ENCODE measurements around the gene LGALS1.

The LGALS1 gene

DNA sequence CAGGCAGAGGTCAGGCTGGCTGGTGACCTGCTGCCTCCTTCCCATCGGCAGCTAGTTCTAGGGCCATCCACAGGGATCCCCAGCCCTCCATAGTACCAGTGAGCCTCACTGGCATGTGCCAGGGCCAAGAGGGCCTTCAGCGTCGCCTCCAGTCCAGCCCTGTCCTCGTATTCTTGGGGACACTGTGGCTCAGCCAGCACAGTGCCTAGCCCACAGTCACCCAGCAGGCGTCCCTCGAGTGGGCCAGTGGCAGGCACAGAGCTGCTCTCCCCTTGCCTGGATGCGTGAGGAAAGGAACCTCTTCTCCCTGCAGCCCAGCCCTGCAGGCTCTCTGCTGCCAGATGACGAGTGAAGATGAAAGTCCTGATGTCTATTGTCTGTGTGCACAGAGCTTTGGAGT is 46.6 kb upstream of the LGALS1 start:
- Histone ChIP-seq H4K20me1 (ENCODE audit: insufficient read depth, low read length) (no peaks in the 10 kb centered on the region), H3K36me3 (replicated peaks; ENCODE audit: insufficient read depth, low read length) (no peaks in the 10 kb centered on the region), H3F3A (ENCODE audit: insufficient read depth, low read length) (peaks cover 10% of the 10 kb centered on the region), H3K27me3 (replicated peaks; ENCODE audit: insufficient read depth, low read length) (no peaks in the 10 kb centered on the region), H3K79me2 (ENCODE audit: low read length) (no peaks in the 10 kb centered on the region), H2AFZ (ENCODE audit: low read length) (no peak overlapping the region), H3K9me3 (replicated peaks; ENCODE audit: insufficient read depth, low read length) (no peaks in the 10 kb centered on the region), H3K4me1 (ENCODE audit: low read length) (peaks cover 23% of the 10 kb centered on the region), H3K27ac (ENCODE audit: low read length) (no peak overlapping the region), H3K4me3 (ENCODE audit: low read length) (no peak overlapping the region), H3K4me2 (ENCODE audit: low read depth, low read length) (no peak overlapping the region), H3K9me2 (replicated peaks; ENCODE audit: insufficient read depth, low read length) (no peaks in the 10 kb centered on the region), H3K9ac (ENCODE audit: low read length) (no peak overlapping the region)
- DNase-seq: no peak
- no peak for TF ChIP-seq EZH2phosphoT487 (IDR thresholded peaks at IDR 0.05; ENCODE audit: low read length)
- TF ChIP-seq, protein P1, sequence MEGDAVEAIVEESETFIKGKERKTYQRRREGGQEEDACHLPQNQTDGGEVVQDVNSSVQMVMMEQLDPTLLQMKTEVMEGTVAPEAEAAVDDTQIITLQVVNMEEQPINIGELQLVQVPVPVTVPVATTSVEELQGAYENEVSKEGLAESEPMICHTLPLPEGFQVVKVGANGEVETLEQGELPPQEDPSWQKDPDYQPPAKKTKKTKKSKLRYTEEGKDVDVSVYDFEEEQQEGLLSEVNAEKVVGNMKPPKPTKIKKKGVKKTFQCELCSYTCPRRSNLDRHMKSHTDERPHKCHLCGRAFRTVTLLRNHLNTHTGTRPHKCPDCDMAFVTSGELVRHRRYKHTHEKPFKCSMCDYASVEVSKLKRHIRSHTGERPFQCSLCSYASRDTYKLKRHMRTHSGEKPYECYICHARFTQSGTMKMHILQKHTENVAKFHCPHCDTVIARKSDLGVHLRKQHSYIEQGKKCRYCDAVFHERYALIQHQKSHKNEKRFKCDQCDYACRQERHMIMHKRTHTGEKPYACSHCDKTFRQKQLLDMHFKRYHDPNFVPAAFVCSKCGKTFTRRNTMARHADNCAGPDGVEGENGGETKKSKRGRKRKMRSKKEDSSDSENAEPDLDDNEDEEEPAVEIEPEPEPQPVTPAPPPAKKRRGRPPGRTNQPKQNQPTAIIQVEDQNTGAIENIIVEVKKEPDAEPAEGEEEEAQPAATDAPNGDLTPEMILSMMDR (IDR thresholded peaks at IDR 0.05; ENCODE audit: low read length): no peak
- TF ChIP-seq EZH2 (optimal IDR thresholded peaks at IDR 0.05; ENCODE audit: low read depth, low read length): no peak

DNA sequence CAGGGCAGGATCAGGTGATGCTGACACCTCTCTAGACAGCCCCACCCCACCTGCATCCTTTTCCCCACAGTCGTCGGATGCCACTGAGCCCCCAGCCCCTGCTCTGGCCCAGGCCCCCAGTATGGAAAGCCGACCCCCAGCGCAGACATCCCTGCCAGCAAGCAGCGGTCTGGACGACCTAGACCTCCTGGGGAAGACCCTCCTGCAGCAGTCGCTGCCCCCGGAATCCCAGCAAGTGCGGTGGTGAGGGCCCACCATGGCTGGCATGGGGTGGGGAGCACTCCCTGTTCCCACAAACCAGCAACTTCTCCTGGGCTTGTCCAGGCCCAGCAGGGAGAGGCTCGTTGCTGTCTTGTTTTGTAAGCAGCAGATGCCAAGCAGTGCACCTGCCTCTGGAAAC is 45.5 kb upstream of the LGALS1 start:
- Histone ChIP-seq H4K20me1 (ENCODE audit: insufficient read depth, low read length) (no peaks in the 10 kb centered on the region), H3K9ac (ENCODE audit: low read length) (no peak overlapping the region), H3K4me1 (ENCODE audit: low read length) (peaks cover 23% of the 10 kb centered on the region), H3K27me3 (replicated peaks; ENCODE audit: insufficient read depth, low read length) (no peaks in the 10 kb centered on the region), H3K27ac (ENCODE audit: low read length) (no peak overlapping the region), H3K4me3 (ENCODE audit: low read length) (no peak overlapping the region), H3F3A (ENCODE audit: insufficient read depth, low read length) (peaks cover 10% of the 10 kb centered on the region), H2AFZ (ENCODE audit: low read length) (no peak overlapping the region), H3K36me3 (replicated peaks; ENCODE audit: insufficient read depth, low read length) (no peaks in the 10 kb centered on the region), H3K9me2 (replicated peaks; ENCODE audit: insufficient read depth, low read length) (no peaks in the 10 kb centered on the region), H3K4me2 (ENCODE audit: low read depth, low read length) (no peak overlapping the region), H3K9me3 (replicated peaks; ENCODE audit: insufficient read depth, low read length) (no peaks in the 10 kb centered on the region), H3K79me2 (ENCODE audit: low read length) (no peaks in the 10 kb centered on the region)
- TF ChIP-seq EZH2 (optimal IDR thresholded peaks at IDR 0.05; ENCODE audit: low read depth, low read length) (no peak), EZH2phosphoT487 (IDR thresholded peaks at IDR 0.05; ENCODE audit: low read length) (no peak)
- TF ChIP-seq, protein P1 (IDR thresholded peaks at IDR 0.05; ENCODE audit: low read length): no peak
- DNase-seq: no peak

DNA sequence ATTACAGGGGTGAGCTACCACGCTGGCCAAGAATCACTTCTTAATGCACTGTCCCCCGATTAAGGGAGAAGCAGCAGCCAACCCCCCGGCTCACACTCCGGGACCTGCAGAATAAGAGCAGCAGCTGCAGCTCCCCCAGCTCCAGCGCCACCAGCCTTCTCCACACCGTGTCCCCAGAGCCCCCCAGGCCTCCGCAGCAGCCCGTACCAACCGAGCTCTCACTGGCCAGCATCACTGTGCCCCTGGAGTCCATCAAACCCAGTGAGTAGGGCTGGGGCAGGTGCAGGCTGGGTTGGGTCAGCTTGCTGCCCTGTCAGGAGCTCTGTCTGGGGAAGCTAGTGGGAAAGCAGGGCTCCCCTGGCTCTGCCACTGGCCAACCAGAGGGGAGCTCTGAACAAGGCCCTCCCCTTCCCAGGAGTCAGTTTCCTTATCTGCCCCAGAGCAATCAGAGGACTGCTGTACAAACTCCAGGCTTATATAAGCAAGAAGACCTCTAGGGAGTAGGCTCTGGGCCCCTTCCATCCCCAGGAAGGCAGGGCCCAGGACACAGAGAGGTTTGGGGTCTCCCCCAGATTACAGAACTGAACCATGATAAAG is 44.5 kb upstream of the LGALS1 start:
- H3K36me3 ChIP-seq (replicated peaks; ENCODE audit: insufficient read depth, low read length): no peaks in the 10 kb centered on the region
- no peaks in the 10 kb centered on the region for H3K9me3 ChIP-seq (replicated peaks; ENCODE audit: insufficient read depth, low read length)

More for the DNA sequence above, 44.5 kb upstream of the LGALS1 start:
- Histone ChIP-seq H4K20me1 (ENCODE audit: insufficient read depth, low read length) (no peaks in the 10 kb centered on the region), H3K4me3 (ENCODE audit: low read length) (no peak overlapping the region), H3K79me2 (ENCODE audit: low read length) (no peaks in the 10 kb centered on the region), H3K9ac (ENCODE audit: low read length) (no peak overlapping the region), H3K4me2 (ENCODE audit: low read depth, low read length) (no peak overlapping the region), H3F3A (ENCODE audit: insufficient read depth, low read length) (peaks cover 10% of the 10 kb centered on the region), H3K27ac (ENCODE audit: low read length) (no peak overlapping the region), H3K4me1 (ENCODE audit: low read length) (peaks cover 23% of the 10 kb centered on the region), H2AFZ (ENCODE audit: low read length) (no peak overlapping the region), H3K27me3 (replicated peaks; ENCODE audit: insufficient read depth, low read length) (no peaks in the 10 kb centered on the region), H3K9me2 (replicated peaks; ENCODE audit: insufficient read depth, low read length) (no peaks in the 10 kb centered on the region)
- DNase-seq: no peak
- TF ChIP-seq, protein P1 (IDR thresholded peaks at IDR 0.05; ENCODE audit: low read length): no peak
- TF ChIP-seq EZH2 (optimal IDR thresholded peaks at IDR 0.05; ENCODE audit: low read depth, low read length) (no peak), EZH2phosphoT487 (IDR thresholded peaks at IDR 0.05; ENCODE audit: low read length) (no peak)

Measured in MM.1S (cell line).